Activated CD8-positive, alpha-beta T cell treated with anti-CD3 and anti-CD28 coated beads for 36 hours (primary cell): ENCODE measurements around the gene SBF2. TPM values are rescaled to one million over a fixed set of nuclear protein-coding genes. Genes with fewer than 3 reads are reported as not detected.

Experiments
- ATAC-seq: fragments of 200-7000 bp; cut with Tn5 transposase; one replicate; pipeline ENCODE4 v1.10.0; 2021; ENCODE audit warnings: mild to moderate bottlenecking, moderate library complexity
- CTCF ChIA-PET: fragments of 350-600 bp; sonication (Branson Sonifier 250); formaldehyde crosslinking; loops from one replicate; lab custom pipeline; 2021; ENCODE audit warnings: antibody characterized with exemption; lab: Charles Lee
- POLR2A ChIA-PET: fragments of 350-600 bp; sonication (Branson Sonifier 250); formaldehyde crosslinking; loops from one replicate; lab custom pipeline; 2021; ENCODE audit warnings: antibody characterized with exemption; lab: Charles Lee
- DNase-seq: peaks from one replicate; pipeline ENCODE4 v3.0.0-alpha.2; 2020
- H3K27ac Mint-ChIP-seq: one replicate; pipeline ENCODE4 v1.8.0; 2021; ENCODE audit warnings: mild to moderate bottlenecking, mixed read lengths
- H3K27me3 Mint-ChIP-seq: one replicate; pipeline ENCODE4 v1.8.0; 2021; ENCODE audit warnings: mixed read lengths
- H3K36me3 Mint-ChIP-seq: one replicate; pipeline ENCODE4 v1.8.0; 2021; ENCODE audit warnings: low read depth, mixed read lengths
- H3K4me1 Mint-ChIP-seq: one replicate; pipeline ENCODE4 v1.8.0; 2021; ENCODE audit warnings: low read depth, mixed read lengths
- H3K4me3 Mint-ChIP-seq: one replicate; pipeline ENCODE4 v1.8.0; 2021; ENCODE audit warnings: mild to moderate bottlenecking, moderate library complexity, mixed read lengths
- H3K9me3 Mint-ChIP-seq: one replicate; pipeline ENCODE4 v1.8.0; 2021; ENCODE audit warnings: mixed read lengths
- intact Hi-C: fragments of 100-400 bp; cut with micrococcal nuclease; formaldehyde crosslinking; loops from one replicate; pipeline ENCODE4 v1.10.0; 2022
- total RNA-seq, 2 experiments: library from RNA; stranded (reverse); gene quantifications; one replicate each; pipeline ENCODE4 v1.2.3, GENCODE V29; 2021
- TF ChIP-seq, protein P1 (sequence below): fragments of 200-600 bp; IDR thresholded peaks from one replicate; pipeline ENCODE4 v1.8.0; 2022; ENCODE audit warnings: antibody characterized with exemption, mild to moderate bottlenecking

The SBF2 gene
- total RNA-seq, 2 experiments from 2014 or later, result 10.0 to 11.0 TPM

GRCh38 chr11:9755561-9756185 lies 538.3 kb downstream of the SBF2 start:
- no peaks in the 10 kb centered on the region for H3K9me3 Mint-ChIP-seq
- ChIA-PET CTCF (interaction anchor here (1.4 to 3.1 kb wide), 3 partner anchors 142 to 221 kb away, joined by 6 to 10 read pairs (median 7); no protein-coding TSS in a partner anchor), POLR2A (no interaction called here)
- no peaks in the 10 kb centered on the region for H3K27me3 Mint-ChIP-seq
- peaks cover 43% of the 10 kb centered on the region for H3K4me1 Mint-ChIP-seq
- ATAC-seq (no peak), DNase-seq (no peak)
- peaks cover 4% of the 10 kb centered on the region for H3K36me3 Mint-ChIP-seq
- no peak overlapping the region for H3K27ac Mint-ChIP-seq
- no peak overlapping the region for H3K4me3 Mint-ChIP-seq
- TF ChIP-seq, protein P1, sequence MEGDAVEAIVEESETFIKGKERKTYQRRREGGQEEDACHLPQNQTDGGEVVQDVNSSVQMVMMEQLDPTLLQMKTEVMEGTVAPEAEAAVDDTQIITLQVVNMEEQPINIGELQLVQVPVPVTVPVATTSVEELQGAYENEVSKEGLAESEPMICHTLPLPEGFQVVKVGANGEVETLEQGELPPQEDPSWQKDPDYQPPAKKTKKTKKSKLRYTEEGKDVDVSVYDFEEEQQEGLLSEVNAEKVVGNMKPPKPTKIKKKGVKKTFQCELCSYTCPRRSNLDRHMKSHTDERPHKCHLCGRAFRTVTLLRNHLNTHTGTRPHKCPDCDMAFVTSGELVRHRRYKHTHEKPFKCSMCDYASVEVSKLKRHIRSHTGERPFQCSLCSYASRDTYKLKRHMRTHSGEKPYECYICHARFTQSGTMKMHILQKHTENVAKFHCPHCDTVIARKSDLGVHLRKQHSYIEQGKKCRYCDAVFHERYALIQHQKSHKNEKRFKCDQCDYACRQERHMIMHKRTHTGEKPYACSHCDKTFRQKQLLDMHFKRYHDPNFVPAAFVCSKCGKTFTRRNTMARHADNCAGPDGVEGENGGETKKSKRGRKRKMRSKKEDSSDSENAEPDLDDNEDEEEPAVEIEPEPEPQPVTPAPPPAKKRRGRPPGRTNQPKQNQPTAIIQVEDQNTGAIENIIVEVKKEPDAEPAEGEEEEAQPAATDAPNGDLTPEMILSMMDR, result no peak
- intact Hi-C loops, result loop anchor here (5.0 kb wide), 1 partner anchor 552 kb away; the partner anchor contains the start of gene ADM

GRCh38 chr11:9754010-9754471 lies 540.0 kb downstream of the SBF2 start:
- ChIA-PET POLR2A (interaction anchor here (1.2 kb wide), 1 partner anchor 89 kb away, joined by 6 read pairs; no protein-coding TSS in a partner anchor), CTCF (interaction anchor here (0.7 to 3.1 kb wide), 6 partner anchors 9 to 570 kb away, joined by 3 to 10 read pairs (median 4); no protein-coding TSS in a partner anchor)
- ATAC-seq (no peak), DNase-seq (no peak)
- Mint-ChIP-seq H3K27me3 (no peaks in the 10 kb centered on the region), H3K9me3 (no peaks in the 10 kb centered on the region), H3K36me3 (peaks cover 1% of the 10 kb centered on the region), H3K27ac (no peak overlapping the region), H3K4me1 (peaks cover 28% of the 10 kb centered on the region), H3K4me3 (no peak overlapping the region)
- TF ChIP-seq, protein P1, result no peak
- intact Hi-C loops, result no loop called here

- no peaks in the 10 kb centered on the region for H3K9me3 Mint-ChIP-seq
- H3K27ac Mint-ChIP-seq, result peak overlapping the region; percentile 58
- no peak for ATAC-seq
- H3K4me1 Mint-ChIP-seq, result peaks cover 32% of the 10 kb centered on the region
- ChIA-PET CTCF (interaction anchor here (1.0 kb wide), 1 partner anchor 218 kb away, joined by 5 read pairs; no protein-coding TSS in a partner anchor), POLR2A (no interaction called here)
- H3K27me3 Mint-ChIP-seq, result no peaks in the 10 kb centered on the region
- intact Hi-C loops, result loop anchor here (2.0 kb wide), 1 partner anchor 108 kb away; no protein-coding TSS in a partner anchor
- no peak overlapping the region for H3K4me3 Mint-ChIP-seq
- TF ChIP-seq, protein P1, result no peak
- H3K36me3 Mint-ChIP-seq, result no peaks in the 10 kb centered on the region
- DNase-seq, result peak; percentile 39
Measured at GRCh38 chr11:9753021-9753420, 541.0 kb downstream of the SBF2 start.

- ATAC-seq (no peak), DNase-seq (no peak)
- H3K27me3 Mint-ChIP-seq, result no peaks in the 10 kb centered on the region
- no peaks in the 10 kb centered on the region for H3K36me3 Mint-ChIP-seq
- intact Hi-C loops, result loop anchor here (2.0 kb wide), 1 partner anchor 109 kb away; no protein-coding TSS in a partner anchor
- POLR2A ChIA-PET, result no interaction called here
- H3K4me1 Mint-ChIP-seq, result peaks cover 24% of the 10 kb centered on the region
- H3K9me3 Mint-ChIP-seq, result no peaks in the 10 kb centered on the region
- CTCF ChIA-PET, result interaction anchor here (0.8 kb wide), 1 partner anchor 217 kb away, joined by 3 read pairs; no protein-coding TSS in a partner anchor
- H3K27ac Mint-ChIP-seq, result no peak overlapping the region
- no peak overlapping the region for H3K4me3 Mint-ChIP-seq
- TF ChIP-seq, protein P1, result no peak
Measured at GRCh38 chr11:9752091-9752490, 541.9 kb downstream of the SBF2 start.

DNA sequence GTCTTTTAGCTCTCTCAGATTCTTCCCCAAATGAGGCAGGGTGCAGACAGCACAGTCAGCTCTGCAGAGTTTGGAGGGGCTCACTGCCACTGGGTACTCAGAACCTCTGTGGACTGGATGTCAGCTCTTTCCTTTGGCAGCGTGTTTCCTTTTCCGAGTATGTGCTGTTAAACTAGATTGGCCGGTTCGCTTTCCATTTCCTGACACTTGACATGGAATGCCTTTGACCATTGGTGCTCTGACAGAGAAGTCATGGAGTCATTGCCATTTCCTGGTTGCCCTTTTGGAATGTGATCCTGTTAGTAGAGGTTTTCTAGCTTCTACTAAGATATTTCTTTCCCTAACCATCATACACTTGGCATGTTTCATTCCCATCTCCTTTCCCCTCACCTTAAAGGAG lies 543.5 kb downstream of the SBF2 start:
- no peak for ATAC-seq
- ChIA-PET CTCF (interaction anchor here (0.9 to 5.2 kb wide), 7 partner anchors 24 to 558 kb away, joined by 3 to 49 read pairs (median 4); no protein-coding TSS in a partner anchor), POLR2A (no interaction called here)
- Mint-ChIP-seq H3K36me3 (no peaks in the 10 kb centered on the region), H3K4me1 (peaks cover 14% of the 10 kb centered on the region), H3K27me3 (no peaks in the 10 kb centered on the region), H3K27ac (no peak overlapping the region), H3K9me3 (no peaks in the 10 kb centered on the region), H3K4me3 (no peak overlapping the region)
- intact Hi-C loops, result no loop called here
- no peak for DNase-seq
- TF ChIP-seq, protein P1, result no peak
